NCI-H2081 treated with DMSO at 0.1 percent for 48 hours (cell line): Measurements from ENCODE around the gene MTMR6.
A peak's percentile ranks its signal among the peaks of the same experiment; 100 is the strongest.

ENCODE experiments used
- DNase-seq: peaks from one replicate; lab custom pipeline; 2025; lab: John Stamatoyannopoulos, UW

Gene MTMR6

DNA sequence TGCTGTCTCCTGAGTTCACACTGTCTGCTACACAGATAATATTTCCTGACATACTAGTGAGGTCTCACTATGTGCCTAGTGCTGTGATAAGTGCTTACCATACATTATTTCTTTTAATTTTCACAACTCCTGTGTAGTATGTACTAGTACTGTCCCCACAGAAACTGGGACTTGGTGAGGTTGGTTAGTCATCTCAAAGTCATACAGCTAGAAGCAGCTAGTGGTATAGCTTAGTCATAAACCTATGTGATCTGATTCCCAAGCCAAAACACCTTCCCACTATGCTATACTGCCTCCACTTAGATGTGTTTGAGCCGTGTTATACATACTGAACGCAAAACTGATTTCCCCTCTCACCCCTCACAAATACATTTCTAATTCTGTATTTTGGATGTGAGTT, 10.5 kb downstream of the MTMR6 start:
- DNase-seq, result no peak

GRCh38 chr13:25268561-25268960, 18.7 kb downstream of the MTMR6 start:
- no peak for DNase-seq

- no peak for DNase-seq
Observed at GRCh38 chr13:25267715-25268114, 19.6 kb downstream of the MTMR6 start.

DNA sequence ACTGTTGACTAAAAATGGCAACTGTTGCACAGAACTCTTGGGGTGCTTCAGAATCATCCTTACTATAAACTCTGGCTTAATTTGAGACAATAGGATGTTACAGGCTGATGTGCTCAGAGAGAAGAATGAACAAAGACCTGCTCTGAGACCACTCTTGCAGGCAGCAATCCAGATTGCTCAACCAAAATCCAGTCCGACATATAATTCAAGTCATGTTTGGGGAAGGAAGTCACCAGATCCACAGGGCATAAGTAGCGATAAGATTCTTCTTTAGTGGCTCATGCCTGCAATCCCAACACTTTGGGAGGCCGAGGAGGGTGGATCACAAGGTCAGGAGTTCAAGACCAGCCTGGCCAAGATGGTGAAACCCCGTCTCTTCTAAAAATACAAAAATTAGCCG, 20.6 kb downstream of the MTMR6 start:
- DNase-seq, result no peak

- no peak for DNase-seq
Observed at GRCh38 chr13:25262261-25262660, 25.0 kb downstream of the MTMR6 start.

- no peak for DNase-seq
Observed at GRCh38 chr13:25253702-25254101, 33.6 kb downstream of the MTMR6 start.

GRCh38 chr13:25252752-25253151, 34.5 kb downstream of the MTMR6 start:
- DNase-seq, result no peak

- no peak for DNase-seq
Observed at GRCh38 chr13:25252225-25252624, 35.1 kb downstream of the MTMR6 start.

GRCh38 chr13:25249001-25249543, 38.2 kb downstream of the MTMR6 start:
- no peak for DNase-seq

- no peak for DNase-seq
Observed at GRCh38 chr13:25248071-25248470, 39.2 kb downstream of the MTMR6 start.

GRCh38 chr13:25247360-25247759, 39.9 kb downstream of the MTMR6 start:
- DNase-seq, result no peak

- DNase-seq, result no peak
Observed at GRCh38 chr13:25244123-25244522, 43.2 kb downstream of the MTMR6 start.

DNA sequence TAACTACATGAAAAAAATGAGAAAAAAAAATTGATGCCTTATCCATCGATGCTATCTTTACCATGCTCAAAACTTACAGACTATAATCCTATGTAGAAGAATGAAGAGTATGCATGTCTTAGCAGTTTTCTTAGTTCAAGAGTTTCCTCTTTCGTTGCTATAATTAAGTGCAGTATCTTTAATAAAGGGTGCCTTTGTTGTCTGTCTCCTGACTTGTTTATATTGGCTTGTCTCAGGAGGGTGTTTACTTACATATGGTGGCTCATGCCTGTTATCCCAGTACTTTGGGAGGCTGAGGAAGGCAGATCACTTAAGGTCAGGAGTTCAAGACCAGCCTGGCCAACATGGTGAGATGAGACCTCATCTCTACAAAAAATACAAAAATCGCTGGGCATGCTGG, 44.3 kb downstream of the MTMR6 start:
- no peak for DNase-seq

GRCh38 chr13:25241007-25241406, 46.3 kb downstream of the MTMR6 start:
- DNase-seq, result no peak

- no peak for DNase-seq
Observed at GRCh38 chr13:25237083-25237482, 50.2 kb downstream of the MTMR6 start.

DNA sequence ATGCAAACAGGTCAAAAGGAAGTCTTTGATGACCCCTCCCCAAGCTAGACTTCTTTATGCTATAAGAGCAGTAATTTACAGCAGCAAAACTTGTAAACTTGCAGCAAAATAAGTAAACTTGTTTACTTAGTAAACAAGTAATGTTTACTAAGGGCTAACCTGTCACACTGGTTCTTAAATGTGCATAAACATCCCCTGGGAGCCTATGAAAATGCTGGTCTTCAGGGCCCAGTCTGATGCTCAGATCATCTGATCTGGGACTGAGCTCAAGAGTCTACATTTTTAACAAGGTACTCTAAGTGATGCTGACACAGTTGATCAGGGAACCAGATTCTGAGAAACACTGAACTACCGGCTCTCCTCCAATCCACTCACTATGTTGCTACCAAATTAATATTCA, 53.4 kb downstream of the MTMR6 start:
- DNase-seq, result no peak

- peak; percentile 27 for DNase-seq
Observed at GRCh38 chr13:25232937-25233515, 54.3 kb downstream of the MTMR6 start.

- DNase-seq, result no peak
Observed at GRCh38 chr13:25231517-25231916, 55.8 kb downstream of the MTMR6 start.

GRCh38 chr13:25227690-25228089, 59.6 kb downstream of the MTMR6 start:
- no peak for DNase-seq

DNA sequence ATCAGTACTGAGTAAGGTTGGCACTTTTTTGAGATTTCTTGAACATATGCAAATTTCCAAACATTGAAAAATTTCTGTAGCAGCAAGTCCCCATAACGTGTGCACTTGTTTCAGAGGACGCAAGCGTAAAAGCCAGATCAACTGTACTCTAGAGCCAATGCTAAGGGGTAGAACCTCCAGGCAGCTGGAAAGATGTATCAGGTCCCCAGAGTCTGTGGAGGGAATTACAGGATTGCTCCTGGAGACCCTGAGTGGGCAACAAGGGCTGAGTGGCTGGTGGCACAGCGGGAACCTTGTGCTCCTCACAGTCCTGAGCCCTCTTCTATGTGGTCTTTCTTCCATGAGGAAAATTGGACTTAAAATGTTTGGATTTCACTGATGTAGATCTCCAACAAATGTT, 61.3 kb downstream of the MTMR6 start:
- no peak for DNase-seq

- no peak for DNase-seq
Observed at GRCh38 chr13:25224151-25224550, 63.1 kb downstream of the MTMR6 start.

DNA sequence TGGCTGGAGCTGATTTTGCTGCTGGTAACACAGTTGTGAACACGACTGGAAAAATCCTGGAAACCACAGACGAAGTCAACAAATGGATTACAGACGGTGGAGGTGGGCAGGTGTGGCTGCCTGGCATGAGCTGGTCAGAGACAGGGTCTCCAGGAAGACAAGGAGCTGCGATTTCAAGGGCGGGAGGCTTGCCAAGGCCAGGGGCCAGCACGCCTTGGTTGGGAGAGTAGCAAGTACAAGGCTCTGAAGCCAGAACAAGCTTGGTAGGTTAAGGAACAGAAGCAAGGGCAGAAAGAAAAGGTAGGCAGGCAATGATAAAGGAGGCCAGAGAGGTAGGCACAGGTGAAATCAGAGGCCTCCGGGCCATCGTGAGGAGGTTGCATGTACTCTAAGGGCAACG, 64.5 kb downstream of the MTMR6 start:
- DNase-seq, result no peak

- DNase-seq, result no peak
Observed at GRCh38 chr13:25218019-25218418, 69.3 kb downstream of the MTMR6 start.
